Measurements from ENCODE around the gene TBCD. TPM values are rescaled to one million over a fixed set of nuclear protein-coding genes. Genes with fewer than 3 reads are reported as not detected.

Gene TBCD
- total RNA-seq, 2 experiments from 2014 or later, result 77.8 to 85.8 TPM

GRCh38 chr17:82801377-82801970 is 49.6 kb downstream of the TBCD start:
- CTCF ChIA-PET, result no interaction called here

GRCh38 chr17:82802075-82802780 is 50.4 kb downstream of the TBCD start:
- TF ChIP-seq CTCF (IDR thresholded peaks at IDR 0.05), result no peak
- CTCF ChIA-PET, result interaction anchor here (1.3 kb wide), 1 partner anchor 20 kb away, joined by 4 read pairs; no protein-coding TSS in a partner anchor
- Mint-ChIP-seq H3K4me3 (no peak overlapping the region), H3K27ac (no peak overlapping the region), H3K36me3 (ENCODE audit: low read depth) (peaks cover 26% of the 10 kb centered on the region), H3K27me3 (no peaks in the 10 kb centered on the region), H3K4me1 (ENCODE audit: low read depth) (peaks cover 7% of the 10 kb centered on the region), H3K9me3 (peaks cover 4% of the 10 kb centered on the region)
- intact Hi-C loops (cut with micrococcal nuclease), result no loop called here
- POLR2A ChIA-PET, result no interaction called here
- ATAC-seq, result no peak
- DNase-seq, result no peak

More at GRCh38 chr17:82801377-82801970, 49.6 kb downstream of the TBCD start:
- no peak for DNase-seq
- TF ChIP-seq CTCF (IDR thresholded peaks at IDR 0.05), result no peak
- no peak overlapping the region for H3K27ac Mint-ChIP-seq
- peaks cover 7% of the 10 kb centered on the region for H3K4me1 Mint-ChIP-seq (ENCODE audit: low read depth)
- H3K27me3 Mint-ChIP-seq, result no peaks in the 10 kb centered on the region
- peaks cover 26% of the 10 kb centered on the region for H3K36me3 Mint-ChIP-seq (ENCODE audit: low read depth)
- POLR2A ChIA-PET, result no interaction called here
- H3K4me3 Mint-ChIP-seq, result no peak overlapping the region
- ATAC-seq, result no peak
- intact Hi-C loops (cut with micrococcal nuclease), result no loop called here
- H3K9me3 Mint-ChIP-seq, result peaks cover 4% of the 10 kb centered on the region

- no peaks in the 10 kb centered on the region for H3K27me3 Mint-ChIP-seq
- ChIA-PET POLR2A (no interaction called here), CTCF (interaction anchor here (1.3 kb wide), 1 partner anchor 21 kb away, joined by 4 read pairs; no protein-coding TSS in a partner anchor)
- TF ChIP-seq CTCF (IDR thresholded peaks at IDR 0.05), result no peak
- intact Hi-C loops (cut with micrococcal nuclease), result no loop called here
- H3K27ac Mint-ChIP-seq, result no peak overlapping the region
- no peak overlapping the region for H3K4me3 Mint-ChIP-seq
- DNase-seq (no peak), ATAC-seq (no peak)
- peaks cover 29% of the 10 kb centered on the region for H3K36me3 Mint-ChIP-seq (ENCODE audit: low read depth)
- peaks cover 4% of the 10 kb centered on the region for H3K9me3 Mint-ChIP-seq
- H3K4me1 Mint-ChIP-seq (ENCODE audit: low read depth), result peaks cover 7% of the 10 kb centered on the region
Observed at GRCh38 chr17:82803185-82803584, 51.3 kb downstream of the TBCD start.

- Mint-ChIP-seq H3K36me3 (ENCODE audit: low read depth) (peaks cover 26% of the 10 kb centered on the region), H3K27ac (no peak overlapping the region), H3K4me1 (ENCODE audit: low read depth) (peaks cover 7% of the 10 kb centered on the region), H3K9me3 (peaks cover 4% of the 10 kb centered on the region), H3K27me3 (no peaks in the 10 kb centered on the region), H3K4me3 (no peak overlapping the region)
- DNase-seq, result no peak
- no peak for TF ChIP-seq CTCF (IDR thresholded peaks at IDR 0.05)
- intact Hi-C loops (cut with micrococcal nuclease), result no loop called here
- ChIA-PET POLR2A (no interaction called here), CTCF (interaction anchor here (1.3 kb wide), 1 partner anchor 22 kb away, joined by 4 read pairs; no protein-coding TSS in a partner anchor)
- ATAC-seq, result no peak
Observed at GRCh38 chr17:82803606-82804005, 51.7 kb downstream of the TBCD start.

All from activated CD8-positive, alpha-beta T cell treated with anti-CD3 and anti-CD28 coated beads for 36 hours (primary cell).